Measurements from ENCODE around the gene LRRC8E. TPM values are rescaled to one million over a fixed set of nuclear protein-coding genes. Genes with fewer than 3 reads are reported as not detected.
A peak's percentile ranks its signal among the peaks of the same experiment; 100 is the strongest.

LRRC8E gene
- total RNA-seq, 2 donors from 2014 or later, result 2.9 to 4.0 TPM

DNA sequence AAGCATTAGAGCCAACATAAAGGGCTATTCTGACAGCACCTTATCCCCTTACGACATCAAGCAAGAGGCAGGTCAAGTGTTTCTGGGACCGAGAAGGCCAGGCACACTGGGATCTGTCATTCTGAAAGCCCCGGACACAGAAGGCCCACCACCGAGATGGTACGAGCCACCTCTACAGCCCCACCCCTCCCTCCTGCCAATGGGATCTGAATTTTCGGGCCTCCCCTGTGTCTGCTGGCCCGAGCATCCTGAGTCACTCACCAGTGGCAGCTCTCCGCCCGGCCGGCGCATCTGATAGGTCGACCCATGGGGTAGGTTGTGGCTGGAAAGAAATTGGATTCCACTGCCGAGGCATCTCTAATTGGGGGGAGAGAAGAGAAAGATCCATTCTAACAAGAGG, 52.5 kb downstream of the LRRC8E start:
- peaks cover 6% of the 10 kb centered on the region for H3K4me1 ChIP-seq
- no peaks in the 10 kb centered on the region for H3K9me3 ChIP-seq
- H3K36me3 ChIP-seq, result no peaks in the 10 kb centered on the region
- no peak overlapping the region for H3K27ac ChIP-seq
- H3K4me3 ChIP-seq, result no peak overlapping the region
- intact Hi-C loops (cut with DNase I), result no loop called here
- H3K27me3 ChIP-seq, result no peaks in the 10 kb centered on the region
- no peak for TF ChIP-seq CTCF (IDR thresholded peaks at IDR 0.05)
- DNase-seq, result no peak
- no peak overlapping the region for H3K9ac ChIP-seq (ENCODE audit: low read depth in 2 of 2, low read length in 2 of 2)

DNA sequence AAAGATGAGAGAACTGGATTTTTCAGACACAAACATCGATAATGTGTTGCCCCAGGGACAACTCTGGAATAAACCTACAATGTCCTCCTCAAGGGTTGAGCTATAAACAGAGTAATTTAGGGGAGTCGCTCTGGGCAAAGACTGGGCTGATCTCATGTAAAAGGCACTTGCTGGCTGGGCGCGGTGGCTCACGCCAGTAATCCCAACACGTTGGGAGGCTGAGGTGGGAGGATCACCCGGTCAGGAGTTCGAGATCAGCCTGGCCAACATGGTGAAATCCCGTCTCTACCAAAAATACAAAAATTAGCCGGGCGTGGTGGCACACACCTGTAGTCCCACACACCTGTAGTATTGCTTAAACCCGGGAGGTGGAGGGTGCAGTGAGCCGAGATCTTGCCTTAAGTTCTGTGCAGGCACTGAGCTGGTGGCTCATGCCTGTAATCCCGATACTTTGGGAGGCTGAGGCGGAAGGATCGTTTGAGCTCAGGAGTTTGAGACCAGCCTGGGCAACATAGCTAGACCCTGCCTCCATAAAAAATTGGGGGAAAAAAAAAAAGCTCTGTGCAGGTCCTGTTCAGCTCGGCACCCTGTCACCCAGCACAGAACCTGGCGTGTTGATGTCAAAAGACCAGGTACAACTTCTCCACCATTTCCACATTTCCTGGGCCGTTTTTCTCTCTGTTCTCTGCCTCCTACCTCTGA, 53.7 kb downstream of the LRRC8E start:
- Histone ChIP-seq H3K4me3 (peak overlapping the region; percentile 68), H3K9me3 (no peaks in the 10 kb centered on the region), H3K27ac (no peak overlapping the region), H3K27me3 (no peaks in the 10 kb centered on the region), H3K36me3 (no peaks in the 10 kb centered on the region), H3K4me1 (peaks cover 6% of the 10 kb centered on the region), H3K9ac (ENCODE audit: low read depth in 2 of 2, low read length in 2 of 2) (no peak overlapping the region)
- DNase-seq, result no peak
- TF ChIP-seq CTCF (IDR thresholded peaks at IDR 0.05), result no peak
- intact Hi-C loops (cut with DNase I), result no loop called here

DNA sequence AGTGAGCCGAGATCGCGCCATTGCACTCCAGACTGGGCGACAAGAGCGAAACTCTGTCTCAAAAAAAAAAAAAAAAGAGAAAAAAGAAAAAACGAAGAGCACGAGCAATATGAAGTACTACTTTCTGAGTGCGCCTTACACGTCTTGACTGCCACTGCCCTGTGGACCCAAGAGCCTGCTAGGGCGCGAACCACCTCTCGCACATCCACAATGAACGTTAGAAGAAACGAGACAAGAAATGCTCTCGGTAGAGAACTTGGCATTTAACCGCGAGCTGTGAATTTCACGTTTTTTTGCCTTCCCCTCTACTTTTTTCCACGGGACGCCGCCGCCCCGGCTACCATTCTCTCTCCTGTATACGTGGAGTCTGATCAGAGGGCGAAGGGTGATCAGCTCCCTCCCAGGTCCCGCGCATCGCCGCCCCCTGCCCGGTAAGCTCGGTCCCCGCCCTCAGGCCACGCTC, 54.7 kb downstream of the LRRC8E start:
- intact Hi-C loops (cut with DNase I), result no loop called here
- no peaks in the 10 kb centered on the region for H3K27me3 ChIP-seq
- peak overlapping the region; percentile 79 for H3K27ac ChIP-seq
- H3K9me3 ChIP-seq, result no peaks in the 10 kb centered on the region
- peaks cover 6% of the 10 kb centered on the region for H3K4me1 ChIP-seq
- no peak for DNase-seq
- peak overlapping the region; percentile 68 for H3K4me3 ChIP-seq
- H3K36me3 ChIP-seq, result no peaks in the 10 kb centered on the region
- no peak for TF ChIP-seq CTCF (IDR thresholded peaks at IDR 0.05)
- H3K9ac ChIP-seq (ENCODE audit: low read depth in 2 of 2, low read length in 2 of 2), result peak overlapping the region; percentile 95 to 96

GRCh38 chr19:7943444-7944176, 55.3 kb downstream of the LRRC8E start, which contains the start of gene TIMM44:
TSS of gene TIMM44 (minus strand) at chr19:7943666. CDS start at chr19:7943651, 15 bp downstream.
- peak within 1 kb of the TSS; percentile 68 for H3K4me3 ChIP-seq
- H3K36me3 ChIP-seq, result no peaks in the 10 kb centered on the region
- intact Hi-C loops (cut with DNase I), result no loop called here
- H3K27me3 ChIP-seq, result no peaks in the 10 kb centered on the region
- peaks cover 6% of the 10 kb centered on the region for H3K4me1 ChIP-seq
- peak within 1 kb of the TSS; percentile 79 for H3K27ac ChIP-seq
- peak; percentile 100 for DNase-seq
- TF ChIP-seq CTCF (IDR thresholded peaks at IDR 0.05), result no peak
- peak within 1 kb of the TSS; percentile 95 to 96 for H3K9ac ChIP-seq (ENCODE audit: low read depth in 2 of 2, low read length in 2 of 2)
- no peaks in the 10 kb centered on the region for H3K9me3 ChIP-seq

DNA sequence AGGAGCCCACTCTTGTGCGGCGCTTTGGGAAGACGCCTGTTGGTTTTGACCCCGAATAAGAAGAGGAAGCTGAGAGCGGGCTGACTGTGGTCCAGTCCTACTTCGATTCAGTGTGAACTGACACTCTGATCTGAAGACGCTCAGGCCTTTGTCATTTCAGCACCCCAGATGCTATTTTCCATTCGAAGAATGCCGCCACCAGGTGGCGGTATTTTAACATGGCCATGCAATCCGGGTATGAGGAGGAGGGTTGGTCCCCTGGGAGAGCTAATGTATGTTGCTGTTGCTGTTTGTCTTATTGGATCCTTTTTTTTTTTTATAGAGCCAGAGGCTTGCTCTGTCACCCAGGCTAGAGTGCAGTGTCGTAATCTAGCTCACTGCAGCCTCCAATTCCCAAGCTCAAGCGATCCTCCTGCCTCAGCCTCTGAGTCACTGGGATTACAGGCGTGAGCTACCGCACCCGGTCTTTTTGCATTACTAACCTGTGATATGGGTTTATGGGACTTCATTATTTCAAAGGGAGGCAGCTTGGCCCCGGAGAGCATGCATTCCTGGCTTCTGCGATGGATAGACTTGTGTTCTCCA, 56.0 kb downstream of the LRRC8E start:
- peak; percentile 92 for DNase-seq
- peak; percentile 79 for TF ChIP-seq CTCF (IDR thresholded peaks at IDR 0.05)
- intact Hi-C loops (cut with DNase I), result no loop called here
- Histone ChIP-seq H3K4me3 (peak overlapping the region; percentile 47), H3K36me3 (no peaks in the 10 kb centered on the region), H3K9ac (ENCODE audit: low read depth in 2 of 2, low read length in 2 of 2) (peak overlapping the region; percentile 40 to 87), H3K27me3 (no peaks in the 10 kb centered on the region), H3K27ac (peak overlapping the region; percentile 48), H3K4me1 (peaks cover 6% of the 10 kb centered on the region), H3K9me3 (no peaks in the 10 kb centered on the region)
